ENCODE results near the gene FGD3.

DNA sequence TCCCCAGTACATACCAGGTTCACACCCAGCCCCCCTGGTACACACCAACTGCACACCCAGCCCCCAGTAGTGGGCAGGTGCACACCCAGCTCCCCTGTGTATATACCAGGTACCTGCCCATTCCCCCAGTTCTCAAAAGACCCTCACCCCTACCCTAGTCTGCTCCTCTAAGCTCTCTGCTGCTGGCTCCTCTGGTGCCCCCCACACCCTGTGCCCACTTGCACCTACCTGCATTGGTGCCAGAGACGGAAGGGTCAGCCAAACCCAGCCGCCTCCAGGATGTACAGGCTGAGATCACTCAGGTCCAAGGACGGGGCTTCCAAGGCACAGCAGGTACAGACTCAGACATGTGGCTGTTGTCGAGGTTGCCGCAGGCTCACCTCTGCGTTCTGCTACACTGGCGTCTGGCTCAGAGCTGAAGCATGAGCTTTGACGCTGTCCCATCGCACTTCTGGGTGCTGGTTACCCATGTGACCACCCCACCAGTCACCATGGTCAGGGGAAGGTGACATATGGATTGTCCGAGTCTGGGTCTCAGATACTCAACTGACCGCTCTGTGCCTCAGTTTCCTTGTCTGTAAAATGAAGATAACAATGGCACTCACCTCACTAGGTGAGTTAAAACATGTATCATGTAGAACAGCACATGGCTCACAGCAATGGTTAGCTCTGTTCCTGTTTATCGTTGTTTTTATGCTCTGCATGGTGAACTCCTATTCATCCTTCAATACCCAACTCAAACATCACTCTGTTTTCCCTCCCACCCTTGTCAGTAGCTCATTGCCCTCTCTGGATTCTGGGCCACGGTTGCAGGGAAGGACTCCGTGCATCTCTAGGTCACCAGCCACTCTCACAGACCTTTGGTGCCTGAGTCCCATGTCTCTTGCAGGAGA, 65.9 kb downstream of the FGD3 start:
- TF ChIP-seq SIN3A (conservative IDR thresholded peaks at IDR 0.05 in 1 of 2, IDR thresholded peaks at IDR 0.05 in 1 of 2; ENCODE audit: low read depth in 1 of 2, low read length in 2 of 2): no peak
- TF ChIP-seq CTCF (IDR thresholded peaks at IDR 0.05; ENCODE audit: control extremely low read depth in 1 of 3, insufficient read depth in 1 of 3, low read depth in 1 of 3, low read length in 3 of 3): no peak

Measured in H1 (cell line).